NCI-H146 treated with DMSO at 0.1 percent for 48 hours (cell line): ENCODE data around the gene CFAP54.
"Not testable (repeated sequence)": the region's sequence is repeated elsewhere in the genome, so short reads cannot be mapped to it uniquely, and the experiment has no call there.

Experiments
- DNase-seq: peaks from one replicate; lab custom pipeline; 2025; ENCODE audit not compliant: unreplicated experiment; lab: John Stamatoyannopoulos, UW

CFAP54 gene

DNA sequence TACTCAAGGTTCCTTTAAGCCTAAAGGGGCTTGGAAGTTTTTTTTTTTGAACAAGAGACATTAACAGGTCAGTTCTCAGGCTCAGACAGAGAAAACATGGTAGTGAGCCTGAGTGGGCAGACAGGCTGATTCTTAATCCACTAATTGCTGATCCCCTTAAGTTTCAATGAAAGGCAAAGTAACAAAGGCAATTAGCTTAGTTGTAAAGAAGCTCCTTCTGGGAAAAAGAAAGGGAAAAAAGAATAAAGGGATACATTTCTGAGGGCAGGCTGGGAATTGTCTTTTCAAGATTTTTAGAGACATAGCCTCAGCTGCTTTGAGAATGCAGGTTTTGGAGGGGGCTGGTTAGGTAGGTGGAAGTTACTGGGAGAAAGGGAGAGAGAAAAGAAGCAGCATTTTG lies 133.8 kb downstream of the CFAP54 start:
- DNase-seq = no peak

DNA sequence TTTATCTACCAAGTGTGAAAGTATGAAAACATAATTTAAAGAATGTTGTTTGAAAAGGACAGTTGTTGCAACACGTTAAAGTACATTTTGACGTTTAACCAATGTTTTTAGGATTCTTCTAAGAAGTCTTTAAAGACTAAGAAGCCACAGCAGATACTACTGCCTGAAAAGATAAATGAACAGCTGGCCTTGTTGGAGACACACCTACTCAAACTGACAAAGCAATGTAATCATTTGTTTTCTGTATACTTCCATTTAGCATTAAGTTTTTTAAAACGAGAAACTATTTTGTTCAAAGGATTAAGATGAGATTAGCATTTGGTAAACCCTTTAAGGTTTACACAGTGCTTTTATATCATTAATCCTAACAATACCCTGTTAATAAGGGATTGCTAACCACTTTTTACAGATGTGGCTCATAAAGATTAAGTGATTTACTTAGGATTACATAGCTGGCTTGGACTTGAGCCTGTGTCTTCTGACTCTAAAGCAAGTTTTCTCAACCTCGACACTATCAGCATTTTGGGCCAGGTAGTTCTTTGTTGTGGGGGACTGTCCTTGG lies 134.4 kb downstream of the CFAP54 start:
- DNase-seq = no peak

DNA sequence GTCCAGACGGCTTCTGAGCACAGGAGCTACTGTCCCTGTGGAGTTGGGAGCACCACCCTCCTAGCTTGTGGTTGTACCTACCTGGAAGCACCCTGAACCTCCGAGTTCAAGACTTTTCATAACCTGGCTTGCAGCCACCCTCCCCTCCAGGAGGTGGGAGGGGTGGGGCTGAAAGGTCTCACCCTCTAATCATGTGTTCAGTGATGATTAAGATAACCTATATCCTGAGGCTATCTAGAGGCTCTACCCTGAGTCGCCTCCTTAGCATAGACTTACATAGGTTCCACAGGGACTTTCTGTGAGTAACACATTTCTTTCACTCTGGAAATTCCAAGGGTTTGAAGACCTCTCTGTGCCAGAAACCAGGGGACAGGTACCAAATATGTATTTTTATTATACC lies 146.5 kb downstream of the CFAP54 start:
- no peak for DNase-seq

DNA sequence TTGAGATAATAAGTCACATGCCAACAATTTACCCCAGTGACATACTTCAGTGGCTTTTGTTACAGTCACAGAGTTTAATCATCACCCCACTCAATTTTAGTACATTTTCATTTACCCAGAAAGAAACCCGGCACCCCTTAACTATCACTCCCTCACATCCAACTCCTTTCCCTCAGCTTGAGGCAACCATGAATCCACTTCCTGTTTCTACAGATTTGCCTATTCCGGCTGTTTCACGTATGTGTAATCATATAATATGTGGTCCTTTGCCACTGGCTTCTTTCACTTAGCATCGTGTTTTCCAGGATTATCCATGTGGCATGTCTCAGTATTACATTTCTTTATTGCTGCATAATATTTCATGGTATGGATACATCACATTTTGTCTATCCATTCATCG lies 147.5 kb downstream of the CFAP54 start:
- DNase-seq = no peak

DNA sequence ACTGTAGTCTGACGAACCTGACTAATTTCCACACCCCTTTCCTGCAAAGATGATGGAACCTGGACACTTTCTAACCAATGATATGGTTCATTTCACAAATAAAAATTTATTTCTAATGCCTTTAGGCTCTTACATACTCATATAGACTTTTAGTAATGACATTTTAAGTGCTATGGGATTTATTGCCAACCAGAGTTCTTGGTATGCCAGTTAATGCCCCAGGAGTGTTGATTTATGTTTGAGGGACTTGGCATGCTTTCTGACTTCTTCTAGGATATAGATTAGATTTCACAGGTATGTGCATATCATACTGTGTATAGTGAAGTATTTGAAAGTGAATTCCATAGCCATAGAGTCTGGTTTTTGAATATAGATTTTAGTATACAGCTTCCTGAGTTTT lies 159.5 kb downstream of the CFAP54 start:
- no peak for DNase-seq

DNA sequence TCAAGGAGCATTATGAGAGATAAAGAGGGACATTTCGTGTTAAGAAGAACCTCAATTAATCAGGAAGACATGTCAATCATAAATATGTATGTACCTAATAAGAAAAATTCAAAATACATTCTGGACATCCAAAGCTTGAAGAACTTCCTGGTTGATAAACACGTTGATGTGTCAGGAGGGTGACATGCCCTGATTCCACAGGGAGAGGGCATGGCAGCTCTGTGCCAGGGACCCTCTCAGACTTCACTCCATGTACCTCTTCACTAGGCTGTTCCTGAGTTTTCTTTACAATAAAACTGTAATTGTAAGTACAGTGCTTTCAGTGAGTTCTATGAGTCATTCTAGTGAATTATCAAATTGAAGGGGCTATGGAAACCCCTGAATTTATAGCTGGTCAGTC lies 163.5 kb downstream of the CFAP54 start:
- DNase-seq = no peak

DNA sequence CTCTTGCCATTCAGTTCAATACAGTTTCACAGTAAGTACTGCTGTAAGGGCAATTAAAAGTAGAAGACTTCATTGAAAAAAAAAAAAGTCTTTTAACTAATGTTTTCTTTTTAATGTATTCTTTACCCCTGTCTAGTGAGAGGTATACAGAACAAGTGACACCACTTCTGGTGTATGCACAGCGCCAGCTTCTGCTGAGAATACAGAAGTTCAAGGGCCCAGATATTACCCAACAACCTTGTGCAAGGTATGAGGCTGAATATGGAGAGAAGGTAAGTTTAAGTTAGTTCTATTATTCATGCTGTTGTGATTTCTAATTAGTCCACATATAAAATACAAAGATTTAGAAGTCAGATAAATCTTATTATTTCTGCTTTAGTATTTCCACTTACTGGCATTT lies 168.7 kb downstream of the CFAP54 start:
- no peak for DNase-seq

DNA sequence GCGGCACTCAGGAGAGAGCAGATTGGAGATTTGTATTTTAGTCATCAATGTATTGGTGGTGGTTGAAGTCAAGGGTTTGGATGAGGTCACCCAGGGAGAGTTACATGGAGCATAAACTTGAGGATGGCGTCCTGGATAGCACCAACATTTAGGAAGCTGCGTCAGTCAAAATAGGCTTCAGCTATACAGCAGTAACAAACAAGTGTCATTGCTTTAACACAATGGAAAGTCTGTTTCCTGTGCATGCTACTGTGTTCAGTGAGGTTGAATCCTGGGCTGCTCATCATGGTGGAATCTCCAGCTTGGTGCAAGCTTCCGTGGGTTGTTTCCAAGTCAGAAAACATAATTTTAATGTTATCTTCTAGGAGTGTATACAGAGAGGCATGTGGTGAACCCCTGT lies 180.4 kb downstream of the CFAP54 start:
- DNase-seq = no peak

DNA sequence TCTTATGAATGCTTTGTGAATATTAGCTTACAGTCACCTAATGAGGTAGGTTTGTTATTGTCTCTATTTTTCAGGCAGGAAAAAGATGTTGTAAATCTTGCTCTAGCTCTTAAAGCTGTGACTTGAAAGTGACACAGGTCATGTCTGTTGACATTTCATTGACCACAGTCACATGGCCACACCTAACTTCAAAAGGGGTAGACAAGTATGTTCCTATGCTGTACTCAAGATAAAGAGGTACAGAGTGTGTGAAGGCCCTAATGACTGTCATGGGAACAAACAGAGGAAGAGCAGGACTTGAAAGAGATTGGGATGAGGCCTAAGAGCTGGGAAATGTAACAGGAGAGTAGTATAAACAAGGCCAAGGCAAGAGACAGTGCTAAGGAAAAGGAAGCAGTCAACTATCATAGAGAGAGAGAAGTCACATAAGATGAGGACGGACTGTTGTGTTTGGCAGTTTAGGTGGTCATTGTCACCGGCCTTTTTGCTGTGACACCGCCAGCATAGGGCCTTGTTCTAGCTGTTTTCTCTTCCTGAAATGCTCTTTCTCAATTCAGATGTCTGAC lies 181.0 kb downstream of the CFAP54 start:
- no peak for DNase-seq

DNA sequence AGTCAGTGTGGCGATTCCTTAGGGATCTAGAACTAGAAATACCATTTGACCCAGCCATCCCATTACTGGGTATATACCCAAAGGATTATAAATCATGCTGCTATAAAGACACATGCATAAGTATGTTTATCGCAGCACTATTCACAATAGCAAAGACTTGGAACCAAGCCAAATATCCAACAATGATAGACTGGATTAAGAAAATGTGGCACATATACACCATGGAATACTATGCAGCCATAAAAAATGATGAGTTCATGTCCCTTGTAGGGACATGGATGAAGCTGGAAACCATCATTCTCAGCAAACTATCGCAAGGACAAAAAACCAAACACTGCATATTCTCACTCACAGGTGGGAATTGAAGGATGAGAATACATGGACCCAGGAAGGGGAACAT lies 186.1 kb downstream of the CFAP54 start:
- not testable (repeated sequence) for DNase-seq

DNA sequence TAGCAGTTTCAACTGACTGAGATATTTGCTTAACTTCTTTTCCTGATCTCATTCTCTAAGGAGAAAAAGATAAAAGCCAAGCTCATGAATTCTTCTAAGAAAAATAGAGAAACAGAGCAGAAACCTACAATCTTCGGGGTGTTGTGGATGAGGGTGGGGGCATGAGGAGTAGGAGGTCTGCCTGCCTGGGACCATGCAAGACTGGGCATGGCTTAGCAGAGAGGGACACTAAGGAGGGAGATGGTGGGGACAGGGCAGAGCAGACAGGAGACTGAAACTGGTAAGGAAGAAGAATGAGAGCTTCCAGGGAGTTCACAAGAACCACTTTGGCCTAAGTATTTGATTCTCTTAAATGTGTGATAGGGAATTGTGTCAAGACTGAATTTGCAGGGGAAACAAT lies 188.0 kb downstream of the CFAP54 start:
- no peak for DNase-seq

DNA sequence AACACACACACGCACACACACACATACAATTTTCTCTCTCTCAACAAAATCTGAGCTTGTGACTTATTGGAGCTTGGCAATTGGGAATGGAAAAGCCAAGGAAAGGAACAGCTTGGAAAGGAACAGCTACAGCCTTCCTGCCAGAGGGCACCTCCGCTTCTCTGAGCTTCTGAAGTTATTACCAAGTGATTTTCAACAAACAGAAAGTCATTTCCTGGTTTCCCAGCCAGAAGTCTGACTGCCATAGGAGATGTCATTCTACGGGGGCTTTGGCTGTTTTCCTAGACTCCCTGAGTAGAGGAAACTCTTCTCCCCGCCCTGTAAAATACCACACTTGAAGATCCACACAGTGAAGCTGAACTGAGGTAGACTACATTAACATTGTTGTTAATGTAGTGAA lies 198.3 kb downstream of the CFAP54 start:
- no peak for DNase-seq

DNA sequence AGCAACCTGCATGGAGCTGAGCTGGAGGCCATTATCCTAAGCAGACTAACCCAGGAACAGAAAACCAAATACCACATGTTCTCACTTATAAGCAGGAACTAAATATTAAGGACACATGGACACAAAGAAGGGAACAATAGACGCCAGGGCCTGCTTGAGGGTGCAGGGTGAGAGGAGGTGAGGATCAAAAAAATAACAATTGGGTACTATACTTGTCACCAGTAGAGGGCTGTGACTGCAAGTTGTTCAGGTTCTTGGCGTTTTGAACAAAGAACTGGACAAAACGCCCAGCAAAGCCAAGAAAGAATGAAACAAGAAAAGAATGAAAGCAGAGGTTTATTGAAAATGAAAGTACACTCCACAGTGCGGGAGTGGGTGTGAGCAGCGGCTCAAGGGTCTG lies 209.1 kb downstream of the CFAP54 start:
- no peak for DNase-seq

DNA sequence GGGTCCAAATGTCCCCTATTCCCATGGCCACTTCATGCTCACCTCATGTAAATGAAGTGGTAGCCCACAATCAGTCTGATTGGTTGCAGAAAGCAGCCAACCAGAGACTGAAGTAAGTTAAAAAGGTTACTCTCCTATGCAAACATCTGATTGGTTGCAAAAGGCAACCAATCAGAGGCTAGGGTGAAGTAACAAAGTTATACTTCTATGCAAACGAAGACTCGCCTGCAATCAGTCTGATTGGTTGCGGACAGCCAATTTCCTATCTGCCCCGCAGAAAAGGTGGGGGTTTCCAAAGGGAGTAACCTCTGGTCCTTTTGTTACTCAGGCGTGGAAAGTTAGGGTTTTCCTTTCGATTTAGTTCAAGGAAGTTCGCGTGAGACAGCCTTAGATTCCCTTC lies 209.6 kb downstream of the CFAP54 start:
- no peak for DNase-seq

DNA sequence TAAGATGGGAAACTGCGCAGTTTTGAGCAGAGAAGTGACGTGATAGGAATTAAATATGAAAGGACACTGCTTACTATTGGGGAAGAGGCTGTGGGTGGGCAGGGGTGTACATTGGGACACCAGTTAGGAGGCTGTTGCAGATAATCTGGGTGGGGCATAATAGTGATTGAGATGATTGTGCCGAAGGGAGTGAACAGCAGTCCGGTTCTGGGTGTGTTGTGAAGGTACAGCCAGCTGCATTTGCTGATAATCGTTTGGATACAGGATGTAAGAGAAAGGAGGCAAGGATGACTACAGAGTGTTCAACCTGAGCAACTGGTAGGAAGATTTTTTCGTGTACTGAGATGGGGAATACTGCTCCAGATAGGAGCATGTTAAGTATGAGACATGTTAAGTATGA lies 212.5 kb downstream of the CFAP54 start:
- no peak for DNase-seq

DNA sequence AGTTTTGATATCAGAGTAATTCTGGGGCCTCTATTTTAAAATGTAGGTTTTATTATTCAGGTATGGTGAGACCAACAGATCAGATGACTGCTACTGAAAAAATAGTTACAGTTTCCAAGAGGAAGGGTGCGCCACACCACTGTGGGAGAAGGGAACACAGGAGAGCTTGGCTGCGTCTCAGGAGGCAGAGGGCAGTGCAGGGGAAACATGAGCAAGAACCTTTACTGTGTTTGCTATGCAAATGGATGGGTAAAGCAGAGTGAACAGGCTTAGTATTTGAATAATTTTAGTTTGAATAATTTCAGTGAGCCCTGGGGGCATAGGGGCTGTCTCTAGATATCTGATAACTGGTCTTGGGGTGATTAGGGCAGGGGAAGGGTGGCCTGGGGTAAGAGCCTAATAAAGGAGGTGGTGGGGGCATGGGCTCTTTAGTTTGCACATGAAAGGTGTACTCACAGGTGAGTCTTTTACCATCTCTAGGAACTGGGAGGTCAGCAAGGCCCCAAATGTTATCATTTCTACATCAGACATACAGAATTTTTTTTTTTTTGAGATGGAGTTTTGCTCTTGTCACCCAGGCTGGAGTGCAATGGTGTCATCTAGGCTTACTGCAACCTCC lies 220.9 kb downstream of the CFAP54 start:
- peak; percentile 25 for DNase-seq

DNA sequence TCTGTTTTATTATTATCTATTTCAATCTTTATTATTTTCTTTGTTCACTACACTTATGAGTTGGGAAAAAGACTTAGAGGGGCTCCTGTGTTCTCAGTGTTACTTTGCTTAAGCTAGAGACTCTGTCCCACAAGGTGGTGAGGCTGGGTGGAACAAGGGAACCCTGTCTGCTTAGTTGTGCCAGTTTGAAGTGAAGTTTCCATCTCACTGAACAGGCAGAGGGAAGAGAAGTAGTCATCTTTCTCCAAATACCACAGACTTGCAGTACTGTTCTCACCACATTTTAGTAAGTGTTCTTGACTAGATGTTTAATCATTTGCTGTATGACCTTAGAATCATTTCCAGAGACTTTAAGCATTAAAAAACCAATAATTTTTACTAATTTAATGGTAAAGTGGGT lies 222.0 kb downstream of the CFAP54 start:
- no peak for DNase-seq

DNA sequence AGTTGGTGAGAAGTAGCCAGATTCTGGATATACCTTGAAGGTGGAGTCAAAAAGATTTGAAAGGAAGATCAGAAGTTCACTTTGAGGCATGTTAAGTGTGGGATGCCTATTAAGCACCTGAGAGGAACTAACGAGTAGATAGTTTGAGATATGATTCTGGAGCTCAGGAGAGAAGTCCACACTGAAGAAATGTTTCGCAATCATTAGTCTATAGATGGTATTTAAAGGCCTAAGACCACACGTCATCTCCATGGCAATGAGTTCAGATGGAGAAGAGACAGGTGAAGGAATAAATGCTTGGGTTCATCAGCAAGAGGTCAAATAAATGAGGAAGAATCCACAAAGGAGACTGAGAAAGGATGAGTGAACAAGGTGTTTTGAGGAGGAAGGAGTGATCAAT lies 224.8 kb downstream of the CFAP54 start:
- DNase-seq = no peak

DNA sequence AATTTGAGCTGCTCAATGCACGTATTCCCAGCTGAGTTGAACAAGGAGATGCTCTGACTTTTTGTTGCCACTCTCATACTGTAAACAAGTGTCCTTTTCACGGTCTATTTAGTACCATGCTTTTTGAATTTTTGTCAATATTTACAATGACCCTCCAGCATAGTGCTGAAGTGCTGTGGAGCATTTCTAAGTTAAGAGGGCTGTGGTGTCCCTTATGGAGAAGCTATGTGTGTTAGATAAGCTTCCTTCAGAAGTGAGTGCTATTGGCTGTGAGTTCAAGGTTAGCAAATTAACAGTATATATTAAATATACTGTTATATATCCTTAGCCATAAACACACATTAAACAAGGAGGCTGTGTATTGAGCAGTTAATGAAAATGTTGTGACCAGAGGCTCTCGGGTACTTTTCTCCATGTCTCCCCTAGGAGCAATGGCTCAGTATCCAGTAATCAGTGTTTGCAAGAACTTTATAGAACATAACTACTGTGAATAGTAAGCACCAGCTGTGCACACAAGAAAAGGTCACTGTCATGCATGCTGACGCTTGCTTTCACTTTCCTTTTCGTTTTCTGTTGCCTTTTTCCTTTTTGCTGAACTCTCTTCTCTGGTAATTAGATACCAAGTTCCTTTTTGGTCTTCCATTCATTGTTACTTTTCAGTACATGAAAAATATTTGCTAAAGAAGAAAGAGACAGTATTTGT lies 230.4 kb downstream of the CFAP54 start:
- peak; percentile 70 for DNase-seq

DNA sequence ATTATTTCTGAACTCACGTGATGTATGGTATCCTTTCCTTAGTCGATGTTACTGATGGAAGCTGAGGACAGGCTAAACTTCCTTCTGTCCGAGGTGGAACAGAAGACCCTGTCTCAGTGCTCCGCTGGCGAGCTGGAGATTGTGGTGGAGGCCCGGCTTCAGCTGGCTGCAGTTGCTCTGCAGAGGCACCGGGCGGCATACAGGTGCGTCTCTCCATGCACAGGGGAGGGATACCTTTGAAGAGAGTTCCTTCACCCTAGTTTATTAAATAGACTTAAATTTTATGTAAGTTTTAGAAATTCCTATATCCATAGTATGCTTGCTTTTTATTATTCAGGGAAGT lies 231.0 kb downstream of the CFAP54 start:
- peak; percentile 70 for DNase-seq

DNA sequence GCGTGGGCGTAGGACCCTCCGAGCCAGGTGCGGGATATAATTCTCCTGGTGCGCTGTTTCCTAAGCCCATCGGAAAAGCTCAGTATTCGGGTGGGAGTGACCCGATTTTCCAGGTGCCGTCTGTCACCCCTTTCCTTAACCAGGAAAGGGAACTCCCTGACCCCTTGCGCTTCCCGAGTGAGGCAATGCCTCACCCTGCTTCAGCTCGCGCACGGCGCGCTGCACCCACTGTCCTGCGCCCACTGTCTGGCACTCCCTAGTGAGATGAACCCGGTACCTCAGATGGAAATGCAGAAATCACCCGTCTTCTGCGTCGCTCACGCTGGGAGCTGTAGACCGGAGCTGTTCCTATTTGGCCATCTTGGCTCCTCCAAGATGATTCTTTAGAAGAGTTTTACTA lies 240.1 kb downstream of the CFAP54 start:
- DNase-seq = not testable (repeated sequence)

DNA sequence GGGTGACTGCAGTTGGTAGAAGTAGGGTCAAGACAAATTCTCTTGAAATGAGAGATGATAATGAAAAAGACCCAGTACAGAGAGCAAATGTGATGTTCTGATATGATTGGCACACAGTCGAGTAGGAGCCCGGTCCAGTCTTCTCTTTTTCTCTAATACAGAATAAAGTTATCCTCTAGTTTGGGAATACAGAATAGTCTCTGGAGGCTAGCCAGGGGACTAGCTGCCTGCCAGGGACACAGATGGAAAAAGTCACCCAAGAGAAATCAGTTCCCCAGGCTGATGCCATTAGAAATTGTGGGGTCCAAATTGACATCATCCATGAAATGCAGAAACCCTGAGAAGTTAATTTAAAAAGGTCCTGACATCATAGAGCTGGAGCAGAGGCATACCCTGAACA lies 240.5 kb downstream of the CFAP54 start:
- DNase-seq = no peak

DNA sequence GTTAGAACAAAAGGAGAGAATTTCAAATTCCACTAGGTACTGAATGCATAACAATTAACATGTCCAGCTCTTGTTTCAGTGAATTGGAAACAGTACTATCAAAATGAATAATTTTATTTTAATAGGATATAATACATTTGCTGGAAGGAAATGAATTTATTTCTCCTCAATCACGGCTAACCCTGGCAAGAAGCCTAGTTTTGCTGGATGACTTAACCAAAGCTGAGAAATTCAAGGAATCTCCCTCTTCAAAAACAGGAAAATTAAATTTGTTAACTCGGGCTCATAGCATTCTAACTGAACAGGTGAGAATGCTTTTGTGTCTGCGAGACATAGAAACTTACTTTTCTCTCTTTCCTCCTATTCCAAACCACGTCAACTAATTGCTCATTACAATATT lies 254.2 kb downstream of the CFAP54 start:
- DNase-seq = no peak
